Jurkat, Clone E6-1 (cell line): ENCODE results near the gene ZNF439.
A peak's percentile ranks its signal among the peaks of the same experiment; 100 is the strongest.
"Not testable (repeated sequence)": the region's sequence is repeated elsewhere in the genome, so short reads cannot be mapped to it uniquely, and the experiment has no call there.

Source experiments
- DNase-seq: peaks from one replicate; pipeline ENCODE4 v3.0.0-alpha.2; 2011; ENCODE audit warnings: low read depth, low spot score
- H3K4me3 ChIP-seq: 2 replicates; pipeline ENCODE4 v1.5.1; 2011; ENCODE audit warnings: mild to moderate bottlenecking, low read length, control low read depth, moderate library complexity

The ZNF439 gene

GRCh38 chr19:11860721-11861120 is 12.2 kb downstream of the ZNF439 start:
- no peak overlapping the region for H3K4me3 ChIP-seq
- no peak for DNase-seq

GRCh38 chr19:11861301-11861700 is 12.8 kb downstream of the ZNF439 start:
- no peak for DNase-seq

GRCh38 chr19:11867766-11868165 is 19.2 kb downstream of the ZNF439 start:
- DNase-seq, H3K4me3 ChIP-seq: not testable (repeated sequence)

More at GRCh38 chr19:11861301-11861700, 12.8 kb downstream of the ZNF439 start:
- no peak overlapping the region for H3K4me3 ChIP-seq

- H3K4me3 ChIP-seq = no peak overlapping the region
- DNase-seq = no peak
Measured at GRCh38 chr19:11868188-11868587, 19.7 kb downstream of the ZNF439 start.

- H3K4me3 ChIP-seq = no peak overlapping the region
- DNase-seq = no peak
Measured at GRCh38 chr19:11872624-11873023, 24.1 kb downstream of the ZNF439 start.

- H3K4me3 ChIP-seq = no peak overlapping the region
- no peak for DNase-seq
Measured at GRCh38 chr19:11873762-11874161, 25.2 kb downstream of the ZNF439 start.

GRCh38 chr19:11879687-11880266 is 31.3 kb downstream of the ZNF439 start:
- not testable (repeated sequence) for H3K4me3 ChIP-seq
- peak; percentile 19 for DNase-seq

- no peak for DNase-seq
Measured at GRCh38 chr19:11880598-11880997, 32.1 kb downstream of the ZNF439 start.

GRCh38 chr19:11881151-11881800 is 32.8 kb downstream of the ZNF439 start:
- no peak overlapping the region for H3K4me3 ChIP-seq
- DNase-seq = peak; percentile 54

More at GRCh38 chr19:11880598-11880997, 32.1 kb downstream of the ZNF439 start:
- H3K4me3 ChIP-seq = no peak overlapping the region

- DNase-seq = no peak
- no peak overlapping the region for H3K4me3 ChIP-seq
Measured at GRCh38 chr19:11882606-11883005, 34.1 kb downstream of the ZNF439 start.

GRCh38 chr19:11887234-11887610 is 38.7 kb downstream of the ZNF439 start:
- no peak overlapping the region for H3K4me3 ChIP-seq
- DNase-seq = no peak

- H3K4me3 ChIP-seq = 0 out of 2 replicates have a peak within 1 kb of the TSS, but pooled peaks have one; percentile 0
- DNase-seq = no peak
Measured at GRCh38 chr19:11887611-11888531, 39.3 kb downstream of the ZNF439 start, which contains the start of gene ZNF69. Gene ZNF69, plus strand, starts transcription at chr19:11887782. Its CDS starts 142 bp downstream, at chr19:11887924.

GRCh38 chr19:11889901-11890300 is 41.4 kb downstream of the ZNF439 start:
- H3K4me3 ChIP-seq, DNase-seq: not testable (repeated sequence)

GRCh38 chr19:11890634-11891033 is 42.1 kb downstream of the ZNF439 start:
- no peak for DNase-seq
- H3K4me3 ChIP-seq = no peak overlapping the region

- H3K4me3 ChIP-seq = no peak overlapping the region
- DNase-seq = no peak
Measured at GRCh38 chr19:11894851-11895250, 46.3 kb downstream of the ZNF439 start.

GRCh38 chr19:11902228-11902627 is 53.7 kb downstream of the ZNF439 start:
- no peak overlapping the region for H3K4me3 ChIP-seq
- DNase-seq = no peak

- no peak for DNase-seq
- no peak overlapping the region for H3K4me3 ChIP-seq
Measured at GRCh38 chr19:11905928-11906327, 57.4 kb downstream of the ZNF439 start.

- H3K4me3 ChIP-seq, DNase-seq: not testable (repeated sequence)
Measured at GRCh38 chr19:11911937-11912336, 63.4 kb downstream of the ZNF439 start.

GRCh38 chr19:11914417-11915051 is 66.0 kb downstream of the ZNF439 start:
- not testable (repeated sequence) for DNase-seq, H3K4me3 ChIP-seq
